H1 (cell line): ENCODE results near the gene CTBP2. TPM values are rescaled to one million over a fixed set of nuclear protein-coding genes. Genes with fewer than 3 reads are reported as not detected.

ENCODE experiments used
- CTCF ChIA-PET: fragments of 300-600 bp; sonication (Branson Sonifier 250); formaldehyde crosslinking; loops from one replicate; lab custom pipeline; 2021; ENCODE audit not compliant: partially characterized antibody; lab: Charles Lee
- POLR2A ChIA-PET: fragments of 300-600 bp; sonication (Branson Sonifier 250); formaldehyde crosslinking; loops from one replicate; lab custom pipeline; 2021; ENCODE audit warnings: inconsistent platforms; ENCODE audit not compliant: partially characterized antibody; lab: Charles Lee
- DNase-seq, 2 experiments: peaks; one replicate each; pipeline versions ENCODE4 v3.0.0 to v3.0.0-alpha.2; 2010 to 2022; ENCODE audit warnings: low spot score in 2 of 2, low read depth in 1 of 2, mixed read lengths in 1 of 2
- FAIRE-seq: peaks from 2 replicates; lab custom pipeline; 2011; peaks lifted over from hg19 to GRCh38; lab: Jason Lieb, UNC
- H2AFZ ChIP-seq: 2 replicates; pipeline ENCODE4 v1.8.1; 2012; ENCODE audit warnings: low read length, inconsistent platforms
- H2AK5ac ChIP-seq: 2 replicates; pipeline ENCODE4 v1.6.1; 2013; ENCODE audit warnings: low read depth, low read length
- H2BK120ac ChIP-seq: replicated peaks from 2 replicates; pipeline ENCODE3; 2013; ENCODE audit warnings: low read depth, low read length, inconsistent platforms
- H2BK12ac ChIP-seq: 2 replicates; pipeline ENCODE4 v1.6.1; 2013; ENCODE audit warnings: low read depth, low read length
- H2BK15ac ChIP-seq: 2 replicates; pipeline ENCODE4 v1.6.1; 2013; ENCODE audit warnings: low read length
- H2BK20ac ChIP-seq: 2 replicates; pipeline ENCODE4 v1.6.1; 2013; ENCODE audit warnings: low read length
- H2BK5ac ChIP-seq: 2 replicates; pipeline ENCODE4 v1.6.1; 2013; ENCODE audit warnings: low read depth, low read length
- H3K14ac ChIP-seq: 2 replicates; pipeline ENCODE4 v1.6.1; 2013; ENCODE audit warnings: inconsistent platforms; ENCODE audit not compliant: insufficient read length
- H3K18ac ChIP-seq: 2 replicates; pipeline ENCODE4 v1.6.1; 2013; ENCODE audit warnings: low read length; ENCODE audit errors: extremely low read depth
- H3K23ac ChIP-seq: 2 replicates; pipeline ENCODE4 v1.6.1; 2013; ENCODE audit warnings: inconsistent platforms; ENCODE audit not compliant: insufficient read length
- H3K23me2 ChIP-seq: 2 replicates; pipeline ENCODE4 v1.6.1; 2013; ENCODE audit warnings: low read depth, low read length
- H3K27ac ChIP-seq: 2 replicates; pipeline ENCODE4 v1.6.1; 2011; ENCODE audit warnings: low read depth, low read length, inconsistent platforms
- H3K27me3 ChIP-seq, 4 experiments: replicated peaks in 1 of 4; 1 replicate in 1 of 4; 2 replicates in 3 of 4; pipeline versions ENCODE4 v1.6.1 to v1.8.1; 2011 to 2013; ENCODE audit warnings: low read length in 3 of 4, mild to moderate bottlenecking in 3 of 4, inconsistent platforms in 2 of 4, mixed read lengths in 2 of 4, moderate library complexity in 1 of 4; ENCODE audit not compliant: control insufficient read depth in 3 of 4, insufficient read depth in 3 of 4; ENCODE audit errors: extremely low read depth in 1 of 4
- H3K36me3 ChIP-seq, 4 experiments: 2 replicates each; pipeline versions ENCODE4 v1.6.1 to v1.8.1; 2011 to 2013; ENCODE audit warnings: mild to moderate bottlenecking in 4 of 4, low read length in 3 of 4, moderate library complexity in 2 of 4, control low read depth in 1 of 4, inconsistent platforms in 1 of 4; ENCODE audit not compliant: insufficient read depth in 4 of 4, control insufficient read depth in 2 of 4
- H3K4ac ChIP-seq: replicated peaks from 2 replicates; pipeline ENCODE3; 2013; ENCODE audit warnings: low read length, low read depth, mixed read lengths, inconsistent platforms; ENCODE audit not compliant: insufficient read length
- H3K4me1 ChIP-seq, 4 experiments: replicated peaks in 1 of 4; 1 replicate in 1 of 4; 2 replicates in 3 of 4; pipeline versions ENCODE4 v1.6.1 to v1.8.1; 2011 to 2013; ENCODE audit warnings: low read length in 3 of 4, inconsistent platforms in 2 of 4, mixed read lengths in 1 of 4; ENCODE audit not compliant: insufficient read depth in 4 of 4, control insufficient read depth in 3 of 4
- H3K4me2 ChIP-seq, 2 experiments: 2 replicates each; pipeline versions ENCODE4 v1.6.1 to v1.8.1; 2011 to 2013; ENCODE audit warnings: low read depth in 2 of 2, low read length in 2 of 2, control low read depth in 1 of 2, inconsistent platforms in 1 of 2, mild to moderate bottlenecking in 1 of 2; ENCODE audit not compliant: insufficient read depth in 1 of 2
- H3K4me3 ChIP-seq, 4 experiments: fragments of 200-600, 300-600 bp in 1 of 4; sonication (generic), shearing (Covaris generic), sonication (Bioruptor Twin) in 1 of 4; 2 replicates each; pipeline versions ENCODE4 v1.5.1 to v1.8.1; 2011 to 2016; ENCODE audit warnings: low read length in 4 of 4, low read depth in 3 of 4, control low read depth in 2 of 4, inconsistent platforms in 2 of 4, mild to moderate bottlenecking in 2 of 4, mixed read lengths in 1 of 4, moderate library complexity in 1 of 4; ENCODE audit not compliant: insufficient read depth in 2 of 4; ENCODE audit errors: extremely low read depth in 1 of 4
- H3K56ac ChIP-seq: replicated peaks from 2 replicates; pipeline ENCODE3; 2013; ENCODE audit warnings: low read depth, mild to moderate bottlenecking, mixed read lengths, low read length, inconsistent platforms; ENCODE audit not compliant: insufficient read length
- H3K79me1 ChIP-seq: 2 replicates; pipeline ENCODE4 v1.6.1; 2013; ENCODE audit warnings: low read depth, low read length, control low read depth
- H3K79me2 ChIP-seq, 2 experiments: 2 replicates each; pipeline versions ENCODE4 v1.6.1 to v1.8.1; 2012 to 2013; ENCODE audit warnings: low read length in 2 of 2, mild to moderate bottlenecking in 2 of 2, inconsistent platforms in 1 of 2; ENCODE audit not compliant: insufficient read depth in 2 of 2, control insufficient read depth in 1 of 2
- H3K9ac ChIP-seq, 4 experiments: replicated peaks in 1 of 4; 1 replicate in 1 of 4; 2 replicates in 3 of 4; pipeline versions ENCODE4 v1.6.1 to v1.8.1; 2011 to 2013; ENCODE audit warnings: low read depth in 3 of 4, low read length in 3 of 4, control low read depth in 2 of 4, mild to moderate bottlenecking in 2 of 4, moderate library complexity in 2 of 4, inconsistent platforms in 1 of 4; ENCODE audit errors: extremely low read depth in 1 of 4
- H3K9me3 ChIP-seq, 2 experiments: 2 replicates each; pipeline versions ENCODE4 v1.6.1 to v1.8.1; 2012 to 2013; ENCODE audit warnings: mild to moderate bottlenecking in 2 of 2, moderate library complexity in 2 of 2, control low read depth in 1 of 2, inconsistent platforms in 1 of 2, low read depth in 1 of 2, low read length in 1 of 2, mixed read lengths in 1 of 2; ENCODE audit not compliant: insufficient read depth in 2 of 2
- H4K20me1 ChIP-seq, 2 experiments: replicated peaks in 1 of 2; 2 replicates each; pipeline versions ENCODE3 to v1.8.1; 2011 to 2013; ENCODE audit warnings: inconsistent platforms in 2 of 2, low read length in 2 of 2, mild to moderate bottlenecking in 1 of 2; ENCODE audit not compliant: insufficient read depth in 2 of 2, control insufficient read depth in 1 of 2
- H4K5ac ChIP-seq: 2 replicates; pipeline ENCODE4 v1.6.1; 2013; ENCODE audit warnings: low read length, low read depth, mixed read lengths, inconsistent platforms; ENCODE audit not compliant: insufficient read length
- H4K8ac ChIP-seq: 2 replicates; pipeline ENCODE4 v1.8.0; 2013; ENCODE audit warnings: mild to moderate bottlenecking, moderate library complexity, low read length, inconsistent platforms; ENCODE audit not compliant: insufficient read depth; ENCODE audit errors: extremely low read depth
- H4K91ac ChIP-seq: replicated peaks from 2 replicates; pipeline ENCODE3; 2013; ENCODE audit warnings: low read length, mixed read lengths, inconsistent platforms; ENCODE audit not compliant: insufficient read length
- BCL11A ChIP-seq, 2 experiments: IDR thresholded peaks; one replicate each; pipeline ENCODE4 v1.6.1; 2011; ENCODE audit warnings: low read depth in 2 of 2, low read length in 2 of 2, mild to moderate bottlenecking in 2 of 2
- POLR2AphosphoS5 ChIP-seq: IDR thresholded peaks from 2 replicates; pipeline ENCODE4 v1.6.1; 2011; ENCODE audit warnings: low read depth, low read length
- WGBS, 2 experiments: shearing (Covaris generic) in 1 of 2; methylation state at CpG; one replicate each; pipeline versions ENCODE4 v1.1.6 to v1.1.7; 2013 to 2015; ENCODE audit warnings: low lambda C conversion rate in 2 of 2, mixed read lengths in 2 of 2, inconsistent platforms in 1 of 2, low coverage in 1 of 2, missing lambda C conversion rate in 1 of 2; ENCODE audit not compliant: insufficient replicate concordance in 2 of 2, insufficient coverage in 1 of 2, insufficient read length in 1 of 2; ENCODE audit errors: extremely low coverage in 1 of 2, missing lambda C conversion rate in 1 of 2; 5-methylcytosine and 5-hydroxymethylcytosine counted together
- polyA plus RNA-seq, 7 experiments: library from polyadenylated mRNA; depleted of rRNA in 3 of 7; stranded (reverse) in 5 of 7; unstranded in 2 of 7; fragments of >200 nt in 5 of 7; fragments of 200-250 nt in 2 of 7; gene quantifications; 1 replicate in 5 of 7; 2 replicates in 1 of 7; 4 replicates in 1 of 7; pipeline versions ENCODE4 v1.2.1 to v1.2.3, GENCODE V29; 2011 to 2013; ENCODE audit warnings: missing spikeins in 2 of 7, mixed read lengths in 2 of 7
- total RNA-seq: library from RNA; stranded (reverse); fragmentation: NEBNext Ultra II Directional; extraction: Animal tissue kit (Norgen Biotek cat#: 25700); gene quantifications from 2 replicates; pipeline ENCODE4 v1.2.1, GENCODE V29; 2021

The CTBP2 gene
- total and polyA plus RNA-seq, 2 of the 8 experiments (the other 6 are each of a cell fraction or from before 2014, with no cell fraction given) = 208 to 221 TPM

DNA sequence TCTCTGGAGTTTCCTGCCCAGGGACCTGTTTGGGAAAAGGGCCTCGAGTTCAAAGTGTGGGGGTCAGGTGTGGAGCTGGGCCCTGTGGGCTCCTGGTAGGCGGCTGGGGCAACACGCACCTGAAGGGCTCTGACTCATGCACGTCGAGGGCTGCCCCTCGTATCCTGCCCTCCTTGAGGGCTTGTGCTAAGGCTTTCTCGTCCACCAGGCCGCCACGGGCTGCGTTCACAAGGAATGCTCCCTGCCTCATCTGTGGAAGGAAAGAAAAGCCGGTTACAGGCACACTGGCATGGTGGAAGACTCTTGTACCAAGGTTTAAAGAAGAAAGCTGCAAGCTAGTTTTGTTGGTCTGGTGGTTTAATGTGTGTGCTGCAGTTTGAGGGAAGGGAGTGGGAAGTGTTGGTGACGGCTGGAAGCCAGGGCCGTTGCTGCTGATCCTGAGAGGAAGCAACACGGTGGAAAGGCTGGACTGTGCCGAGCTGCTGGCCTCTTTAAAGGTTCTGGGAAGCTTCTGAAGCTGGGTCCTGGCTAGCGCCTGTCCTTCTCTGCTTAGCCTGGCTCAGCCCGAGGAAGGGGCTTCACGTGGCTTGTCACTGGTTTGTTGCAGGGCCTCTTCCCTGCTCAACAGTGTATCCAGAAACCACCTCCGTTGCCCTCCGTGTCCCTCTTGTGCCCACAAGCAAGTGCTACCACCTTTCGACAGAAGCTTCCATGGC is 166.5 kb downstream of the CTBP2 start:
- no peak overlapping the region for H2AFZ ChIP-seq
- H3K27ac ChIP-seq = no peak overlapping the region
- H4K8ac ChIP-seq = peak overlapping the region; percentile 20; the same call in 1 of the 2 replicates
- H2BK12ac ChIP-seq = no peak overlapping the region
- H2AK5ac ChIP-seq = no peak overlapping the region
- no peak overlapping the region for H3K18ac ChIP-seq
- ChIA-PET CTCF (interaction anchor here (0.6 to 4.1 kb wide), 13 partner anchors 10 to 72 kb away, joined by 3 to 22 read pairs (median 4); no protein-coding TSS in a partner anchor), POLR2A (interaction anchor here (1.6 kb wide), 1 partner anchor 12 kb away, joined by 8 read pairs; no protein-coding TSS in a partner anchor)
- peaks cover 48 to 98% (median 75%) of the 10 kb centered on the region in 4 experiments for H3K36me3 ChIP-seq
- H3K4me1 ChIP-seq = no peaks in the 10 kb centered on the region; a peak in 1 of 7 replicates
- WGBS, 2 experiments = 91% methylated on average over 20 of the region's 21 CpGs; no CpG with 5 or more reads in 1 of the 2 experiments
- H3K56ac ChIP-seq = no peak overlapping the region
- no peak overlapping the region for H4K5ac ChIP-seq
- no peaks in the 10 kb centered on the region for H3K9me3 ChIP-seq
- H3K4me3 ChIP-seq = no peak overlapping the region
- no peak overlapping the region for H2BK20ac ChIP-seq
- H2BK15ac ChIP-seq = no peak overlapping the region
- no peaks in the 10 kb centered on the region; a peak in 1 of 4 replicates for H3K79me2 ChIP-seq
- TF ChIP-seq BCL11A (IDR thresholded peaks at IDR 0.05; ENCODE audit: low read depth in 2 of 2, low read length in 2 of 2) = no peak
- TF ChIP-seq POLR2AphosphoS5 = peak; percentile 34; the same call in 1 of the 2 replicates
- peaks cover 23 to 31% of the 10 kb centered on the region in 2 experiments for H4K20me1 ChIP-seq
- H3K4ac ChIP-seq = no peak overlapping the region
- H3K23ac ChIP-seq = no peak overlapping the region
- FAIRE-seq = no peak
- DNase-seq = peak in 1 of 2 experiments; percentile 39
- H3K27me3 ChIP-seq = no peaks in the 10 kb centered on the region
- H4K91ac ChIP-seq = no peak overlapping the region
- no peak overlapping the region for H2BK120ac ChIP-seq
- H3K79me1 ChIP-seq = no peaks in the 10 kb centered on the region
- H3K9ac ChIP-seq = no peak overlapping the region
- H3K14ac ChIP-seq = no peak overlapping the region
- H3K4me2 ChIP-seq = no peak overlapping the region
- H3K23me2 ChIP-seq = no peaks in the 10 kb centered on the region
- no peak overlapping the region for H2BK5ac ChIP-seq
